ENCODE measurements around the gene LGALS12.

GRCh38 chr11:63489879-63490278, 16.0 kb upstream of the LGALS12 start:
- TF ChIP-seq, protein P1, sequence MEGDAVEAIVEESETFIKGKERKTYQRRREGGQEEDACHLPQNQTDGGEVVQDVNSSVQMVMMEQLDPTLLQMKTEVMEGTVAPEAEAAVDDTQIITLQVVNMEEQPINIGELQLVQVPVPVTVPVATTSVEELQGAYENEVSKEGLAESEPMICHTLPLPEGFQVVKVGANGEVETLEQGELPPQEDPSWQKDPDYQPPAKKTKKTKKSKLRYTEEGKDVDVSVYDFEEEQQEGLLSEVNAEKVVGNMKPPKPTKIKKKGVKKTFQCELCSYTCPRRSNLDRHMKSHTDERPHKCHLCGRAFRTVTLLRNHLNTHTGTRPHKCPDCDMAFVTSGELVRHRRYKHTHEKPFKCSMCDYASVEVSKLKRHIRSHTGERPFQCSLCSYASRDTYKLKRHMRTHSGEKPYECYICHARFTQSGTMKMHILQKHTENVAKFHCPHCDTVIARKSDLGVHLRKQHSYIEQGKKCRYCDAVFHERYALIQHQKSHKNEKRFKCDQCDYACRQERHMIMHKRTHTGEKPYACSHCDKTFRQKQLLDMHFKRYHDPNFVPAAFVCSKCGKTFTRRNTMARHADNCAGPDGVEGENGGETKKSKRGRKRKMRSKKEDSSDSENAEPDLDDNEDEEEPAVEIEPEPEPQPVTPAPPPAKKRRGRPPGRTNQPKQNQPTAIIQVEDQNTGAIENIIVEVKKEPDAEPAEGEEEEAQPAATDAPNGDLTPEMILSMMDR (IDR thresholded peaks at IDR 0.05): no peak
- TF ChIP-seq EZH2 (IDR thresholded peaks at IDR 0.05; ENCODE audit: borderline replicate concordance, insufficient read depth, low read depth, low read length, poor library complexity, severe bottlenecking): no peak
